Suprapubic skin (tissue), 4 donors: ENCODE data around the gene CORO1C. TPM values are rescaled to one million over a fixed set of nuclear protein-coding genes. Genes with fewer than 3 reads are reported as not detected.

ENCODE experiments used
- DNase-seq, 2 donors: peaks; one replicate each; pipeline ENCODE4 v3.0.0-alpha.2; 2019; ENCODE audit warnings: low spot score in 2 of 2
- H3K27ac ChIP-seq: fragments of 200-600 bp; sonication (generic); one replicate; pipeline ENCODE4 v1.5.1; 2019
- H3K27me3 ChIP-seq: fragments of 200-600 bp; sonication (generic); one replicate; pipeline ENCODE4 v1.5.1; 2019
- H3K36me3 ChIP-seq: fragments of 200-600 bp; sonication (generic); one replicate; pipeline ENCODE4 v1.5.1; 2019
- H3K4me1 ChIP-seq: fragments of 200-600 bp; sonication (generic); one replicate; pipeline ENCODE4 v1.5.1; 2019
- H3K4me3 ChIP-seq: fragments of 200-600 bp; sonication (generic); one replicate; pipeline ENCODE4 v1.5.1; 2019; ENCODE audit warnings: mild to moderate bottlenecking
- H3K9me3 ChIP-seq: fragments of 200-600 bp; sonication (generic); one replicate; pipeline ENCODE4 v1.5.1; 2019
- CTCF ChIP-seq, 2 donors: fragments of 200-600 bp in 1 of 2; fragments of 450-650 bp in 1 of 2; sonication (generic) in 1 of 2; IDR thresholded peaks; one replicate each; pipeline ENCODE4 v1.5.1; 2016 to 2019; ENCODE audit warnings: antibody characterized with exemption in 2 of 2, mild to moderate bottlenecking in 1 of 2, moderate library complexity in 1 of 2
- EP300 ChIP-seq: sonication (generic); formaldehyde crosslinking; IDR thresholded peaks from one replicate; pipeline ENCODE4 v1.6.1; 2017; ENCODE audit warnings: antibody characterized with exemption
- POLR2A ChIP-seq, 2 donors: fragments of 450-650 bp; IDR thresholded peaks; one replicate each; pipeline ENCODE4 v1.6.1; 2017; ENCODE audit warnings: antibody characterized with exemption in 2 of 2, mild to moderate bottlenecking in 2 of 2, moderate library complexity in 2 of 2
- POLR2AphosphoS5 ChIP-seq, 3 donors: sonication (generic); formaldehyde crosslinking; IDR thresholded peaks; one replicate each; pipeline ENCODE4 v1.6.1; 2017; ENCODE audit warnings: antibody characterized with exemption in 3 of 3
- WGBS: methylation state at CpG from one replicate; pipeline ENCODE4 v1.1.5; 2018; 5-methylcytosine and 5-hydroxymethylcytosine counted together
- total RNA-seq, 4 donors: library from RNA; depleted of rRNA; stranded (reverse); fragments of >200 nt; gene quantifications; one replicate each; pipeline ENCODE4 v1.1.0, GENCODE V29; 2016

The CORO1C gene
- total RNA-seq, 4 donors from 2014 or later = 117 to 175 (median 142) TPM

DNA sequence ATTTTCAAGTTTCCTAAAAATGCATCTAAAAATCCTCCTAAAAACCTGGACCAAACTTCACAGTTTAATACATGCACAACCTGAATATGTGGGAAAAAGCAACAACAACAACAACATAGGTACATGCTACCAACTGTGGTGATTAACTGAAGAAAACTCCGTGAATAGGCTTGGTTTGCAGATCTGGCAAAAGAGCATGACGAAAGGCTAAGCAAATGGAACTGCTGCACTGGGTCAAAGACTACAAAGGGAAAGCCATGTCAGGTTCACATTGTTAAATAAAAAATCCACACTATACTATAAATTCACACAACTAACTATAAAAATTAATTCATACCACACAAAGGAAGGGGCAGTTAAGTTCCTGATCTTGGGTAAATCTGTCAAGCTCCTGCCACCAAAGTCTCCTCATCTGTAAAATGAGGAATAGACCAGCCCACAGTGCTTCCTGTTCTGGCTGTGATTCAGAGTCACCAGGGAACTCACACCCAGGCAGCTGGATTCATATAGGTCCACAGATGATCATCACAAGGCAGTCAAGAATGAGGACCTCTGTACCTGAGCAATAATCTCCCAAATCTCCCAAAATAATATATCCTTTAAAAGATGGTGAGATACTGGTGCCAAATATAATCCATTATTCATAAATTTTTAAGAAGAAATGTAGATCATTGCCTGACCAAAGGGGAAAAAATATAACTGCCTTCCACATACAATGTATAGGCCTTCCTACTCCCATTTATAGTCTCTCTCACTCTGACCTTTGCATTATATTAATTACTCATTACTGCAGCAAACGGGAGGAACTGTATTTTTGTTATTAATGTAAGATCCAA, 7.0 kb downstream of the CORO1C start:
- Histone ChIP-seq H3K27me3 (no peaks in the 10 kb centered on the region), H3K4me1 (peaks cover 67% of the 10 kb centered on the region), H3K4me3 (no peak overlapping the region), H3K36me3 (no peaks in the 10 kb centered on the region), H3K9me3 (no peaks in the 10 kb centered on the region), H3K27ac (peak overlapping the region; percentile 64)
- no peak for DNase-seq
- TF ChIP-seq EP300 (no peak), POLR2A (IDR thresholded peaks at IDR 0.05) (no peak), CTCF (IDR thresholded peaks at IDR 0.05) (no peak), POLR2AphosphoS5 (IDR thresholded peaks at IDR 0.05) (no peak)
- 45% methylated on average over 3 of the region's 3 CpGs for WGBS

- WGBS = 32% methylated on average over 5 of the region's 5 CpGs
- Histone ChIP-seq H3K9me3 (no peaks in the 10 kb centered on the region), H3K27me3 (no peaks in the 10 kb centered on the region), H3K36me3 (no peaks in the 10 kb centered on the region), H3K27ac (peak overlapping the region; percentile 64), H3K4me1 (peaks cover 56% of the 10 kb centered on the region), H3K4me3 (no peak overlapping the region)
- TF ChIP-seq EP300 = no peak
- TF ChIP-seq POLR2AphosphoS5 (IDR thresholded peaks at IDR 0.05) = peak in 1 of 3 donors; percentile 83
- TF ChIP-seq CTCF (IDR thresholded peaks at IDR 0.05) = no peak
- TF ChIP-seq POLR2A (IDR thresholded peaks at IDR 0.05) = no peak
- DNase-seq = no peak
Measured at GRCh38 chr12:108722992-108723766, 8.1 kb downstream of the CORO1C start.

DNA sequence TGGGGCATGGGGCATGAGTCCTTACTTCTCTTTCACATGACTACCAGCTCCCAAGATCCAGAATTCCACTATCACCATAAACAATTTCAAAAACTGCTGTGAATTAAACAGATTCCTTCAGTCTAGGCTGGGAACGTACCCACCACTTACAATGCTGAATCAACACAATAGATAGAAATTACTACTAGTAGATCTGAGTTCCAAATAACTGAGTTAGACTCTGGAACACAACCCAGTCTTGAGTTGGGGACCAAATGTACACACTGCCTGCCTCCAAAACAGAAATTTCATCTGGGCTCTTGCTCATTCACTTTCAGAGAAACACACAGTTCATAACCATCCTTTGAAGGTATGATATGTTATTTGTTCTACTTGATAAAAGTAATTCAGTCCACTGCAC, 8.9 kb downstream of the CORO1C start:
- peaks cover 53% of the 10 kb centered on the region for H3K4me1 ChIP-seq
- H3K27ac ChIP-seq = peak overlapping the region; percentile 64
- 50% methylated on average over 1 of the region's 1 CpG for WGBS
- no peaks in the 10 kb centered on the region for H3K9me3 ChIP-seq
- no peak for DNase-seq
- H3K4me3 ChIP-seq = no peak overlapping the region
- TF ChIP-seq CTCF (IDR thresholded peaks at IDR 0.05) = no peak
- no peak for TF ChIP-seq POLR2AphosphoS5 (IDR thresholded peaks at IDR 0.05)
- TF ChIP-seq POLR2A (IDR thresholded peaks at IDR 0.05) = no peak
- no peak for TF ChIP-seq EP300
- no peaks in the 10 kb centered on the region for H3K27me3 ChIP-seq
- H3K36me3 ChIP-seq = no peaks in the 10 kb centered on the region

- no peaks in the 10 kb centered on the region for H3K27me3 ChIP-seq
- WGBS = 74% methylated on average over 2 of the region's 2 CpGs
- no peaks in the 10 kb centered on the region for H3K9me3 ChIP-seq
- H3K27ac ChIP-seq = peak overlapping the region; percentile 64
- H3K4me1 ChIP-seq = peaks cover 53% of the 10 kb centered on the region
- DNase-seq = no peak
- TF ChIP-seq CTCF (IDR thresholded peaks at IDR 0.05) = no peak
- TF ChIP-seq POLR2A (IDR thresholded peaks at IDR 0.05) = no peak
- no peak for TF ChIP-seq EP300
- no peak for TF ChIP-seq POLR2AphosphoS5 (IDR thresholded peaks at IDR 0.05)
- H3K36me3 ChIP-seq = no peaks in the 10 kb centered on the region
- no peak overlapping the region for H3K4me3 ChIP-seq
Measured at GRCh38 chr12:108721824-108722223, 9.5 kb downstream of the CORO1C start.
